ENCODE measurements around the gene ATP6V1C2.
A peak's percentile ranks its signal among the peaks of the same experiment; 100 is the strongest.

ATP6V1C2 gene, protein sequence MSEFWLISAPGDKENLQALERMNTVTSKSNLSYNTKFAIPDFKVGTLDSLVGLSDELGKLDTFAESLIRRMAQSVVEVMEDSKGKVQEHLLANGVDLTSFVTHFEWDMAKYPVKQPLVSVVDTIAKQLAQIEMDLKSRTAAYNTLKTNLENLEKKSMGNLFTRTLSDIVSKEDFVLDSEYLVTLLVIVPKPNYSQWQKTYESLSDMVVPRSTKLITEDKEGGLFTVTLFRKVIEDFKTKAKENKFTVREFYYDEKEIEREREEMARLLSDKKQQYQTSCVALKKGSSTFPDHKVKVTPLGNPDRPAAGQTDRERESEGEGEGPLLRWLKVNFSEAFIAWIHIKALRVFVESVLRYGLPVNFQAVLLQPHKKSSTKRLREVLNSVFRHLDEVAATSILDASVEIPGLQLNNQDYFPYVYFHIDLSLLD

GRCh38 chr2:10721396-10722251, at the start of gene ATP6V1C2:
TSS of gene ATP6V1C2 (plus strand) at chr2:10721630. CDS start at chr2:10722850, 1,220 bp downstream.
- FAIRE-seq (no peak), DNase-seq (ENCODE audit: insufficient read length, low spot score) (no peak)

DNA sequence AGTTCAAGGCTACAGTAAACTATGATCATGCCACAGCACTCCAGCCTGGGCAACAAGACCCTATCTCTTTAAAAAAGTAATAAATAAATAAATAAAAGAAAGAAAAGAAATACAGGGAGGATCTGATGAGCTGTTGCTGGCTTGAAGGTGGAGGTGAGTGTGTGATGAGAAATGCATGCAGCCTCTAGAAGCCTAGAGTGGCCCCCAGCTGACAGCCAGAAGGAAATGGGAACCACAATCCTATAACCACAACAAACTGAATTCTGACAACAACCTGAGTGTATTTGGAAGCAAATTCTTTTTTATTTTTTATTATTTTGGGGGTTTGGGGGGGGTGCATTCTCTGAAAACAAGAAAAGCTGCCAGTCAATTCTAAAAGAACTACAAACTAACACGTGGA, 46.3 kb upstream of the ATP6V1C2 start:
- no peak for DNase-seq (ENCODE audit: insufficient read length, low spot score)
- FAIRE-seq, result no peak

DNA sequence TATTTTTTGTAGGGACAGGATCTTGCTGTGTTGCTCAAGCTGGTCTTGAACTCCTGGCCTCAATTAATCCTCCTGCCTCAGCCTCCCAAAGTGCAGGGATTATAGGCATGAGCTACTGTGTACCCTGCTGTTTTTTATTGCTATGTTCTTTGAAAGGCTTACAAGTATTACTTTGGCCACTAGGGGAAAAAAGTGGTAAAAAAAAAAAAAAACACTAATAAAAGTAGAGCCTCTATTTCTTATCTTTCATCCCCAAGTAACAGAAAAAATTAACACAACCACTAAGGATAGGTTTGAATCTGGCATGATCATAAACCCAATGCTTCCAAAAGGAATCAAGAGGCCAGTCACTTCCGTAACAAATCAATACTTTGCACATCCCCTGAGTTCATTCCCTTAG, 43.2 kb upstream of the ATP6V1C2 start:
- DNase-seq (ENCODE audit: insufficient read length, low spot score) (no peak), FAIRE-seq (no peak)

- DNase-seq (ENCODE audit: insufficient read length, low spot score), result no peak
These were observed 41.2 kb upstream of the ATP6V1C2 start for GRCh38 chr2:10680214-10680613.

DNA sequence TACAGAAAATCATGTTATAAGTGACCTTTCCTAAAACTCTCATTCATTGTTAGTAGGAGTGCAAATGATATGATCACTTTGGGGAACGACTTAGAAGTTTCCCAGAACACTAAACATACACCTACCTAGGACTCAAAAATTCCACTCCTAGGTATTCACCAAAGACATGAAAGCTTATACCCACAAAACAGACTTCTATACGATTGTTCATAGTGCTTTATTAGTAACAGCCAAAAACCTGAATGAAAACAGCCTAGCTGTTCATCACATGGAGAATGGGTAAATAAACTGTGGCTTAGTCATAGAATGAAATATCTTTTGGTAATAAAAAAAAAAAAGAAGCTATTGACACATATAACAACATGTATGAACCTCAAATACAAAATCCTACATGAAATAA, 40.5 kb upstream of the ATP6V1C2 start:
- FAIRE-seq (no peak), DNase-seq (ENCODE audit: insufficient read length, low spot score) (no peak)

More at GRCh38 chr2:10680214-10680613, 41.2 kb upstream of the ATP6V1C2 start:
- FAIRE-seq, result no peak

DNA sequence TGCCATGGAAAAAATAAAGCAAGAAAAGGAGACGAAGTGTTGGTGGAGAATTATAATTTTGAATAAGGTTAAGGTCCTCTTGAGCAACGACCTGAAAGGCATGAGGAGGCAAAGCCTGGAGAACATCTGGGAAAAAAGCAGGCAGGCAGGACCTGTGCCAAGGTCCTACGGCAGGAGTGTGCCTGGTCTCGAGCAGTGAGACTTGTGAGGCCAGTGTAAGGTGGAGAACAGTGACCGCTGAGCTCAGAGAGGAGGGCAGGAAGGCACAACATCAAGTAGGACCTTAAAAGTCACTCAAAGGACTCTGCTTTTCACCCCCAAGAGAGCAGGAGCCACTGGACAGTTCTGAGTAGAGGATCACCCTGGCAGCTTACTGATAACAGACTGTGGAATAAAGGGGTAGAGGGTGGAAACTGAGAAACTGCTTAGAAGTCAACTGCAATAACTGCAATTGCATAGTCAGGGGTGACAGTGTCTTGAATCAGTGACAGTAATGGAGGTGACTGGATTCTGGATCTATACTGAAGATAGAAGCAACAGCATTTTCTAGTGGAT, 35.2 kb upstream of the ATP6V1C2 start:
- no peak for DNase-seq (ENCODE audit: insufficient read length, low spot score)

GRCh38 chr2:10688921-10689807, 32.3 kb upstream of the ATP6V1C2 start:
- FAIRE-seq (no peak), DNase-seq (ENCODE audit: insufficient read length, low spot score) (no peak)

More for the DNA sequence above, 35.2 kb upstream of the ATP6V1C2 start:
- no peak for FAIRE-seq

DNA sequence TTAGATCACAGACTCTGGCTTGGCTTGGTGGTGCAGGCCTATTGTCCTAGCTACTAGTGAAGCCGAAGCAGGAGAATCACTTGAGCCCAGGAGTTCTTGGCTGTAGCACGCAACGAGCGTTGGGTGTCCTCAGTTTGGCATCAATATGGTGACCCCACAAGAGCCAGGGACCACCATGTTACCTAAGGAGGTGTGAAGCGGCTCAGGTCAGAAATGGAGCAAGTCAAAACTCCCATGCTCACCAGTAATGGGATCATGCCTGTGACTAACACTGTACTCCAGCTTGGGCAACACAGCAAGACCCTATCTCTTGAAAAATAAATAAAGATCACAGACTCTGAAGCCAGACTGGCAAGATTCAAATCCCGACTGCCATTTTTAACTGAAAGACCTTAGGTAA, 29.9 kb upstream of the ATP6V1C2 start:
- DNase-seq (ENCODE audit: insufficient read length, low spot score) (no peak), FAIRE-seq (no peak)

DNA sequence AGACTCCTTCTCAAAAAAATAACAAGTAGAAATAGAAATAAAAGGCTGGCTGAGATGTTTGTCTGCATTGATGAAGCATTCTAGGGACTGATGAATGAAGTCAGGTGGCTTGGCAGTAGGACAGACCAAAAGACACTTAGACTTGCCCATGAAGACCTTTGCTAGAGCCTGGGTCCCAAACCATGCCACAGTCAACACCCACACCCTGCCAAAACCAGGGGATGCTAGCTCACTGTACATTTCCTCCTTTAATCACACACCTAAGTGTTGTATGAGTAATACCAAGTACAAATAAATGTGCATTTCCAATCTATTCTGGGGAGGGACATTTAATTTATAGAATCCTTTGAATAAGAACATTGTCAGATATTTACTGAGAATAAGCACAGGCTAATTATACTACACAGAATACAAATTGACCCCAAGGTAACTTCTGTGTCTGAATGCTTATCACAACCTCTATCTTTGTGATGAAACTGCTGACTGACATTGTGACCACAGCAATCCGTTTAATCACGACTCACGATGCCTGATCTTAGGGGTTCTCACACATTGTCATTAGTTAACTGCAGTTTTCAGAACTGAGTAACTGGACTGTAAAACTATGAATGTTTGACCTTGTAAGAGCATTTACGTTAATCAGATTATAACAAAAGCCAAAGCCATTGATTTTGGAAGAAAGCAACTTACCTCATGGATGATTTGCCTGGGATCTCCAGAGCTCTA, 21.2 kb upstream of the ATP6V1C2 start:
- no peak for DNase-seq (ENCODE audit: insufficient read length, low spot score)
- FAIRE-seq, result no peak

GRCh38 chr2:10704034-10704594, 17.3 kb upstream of the ATP6V1C2 start:
- FAIRE-seq, result no peak

DNA sequence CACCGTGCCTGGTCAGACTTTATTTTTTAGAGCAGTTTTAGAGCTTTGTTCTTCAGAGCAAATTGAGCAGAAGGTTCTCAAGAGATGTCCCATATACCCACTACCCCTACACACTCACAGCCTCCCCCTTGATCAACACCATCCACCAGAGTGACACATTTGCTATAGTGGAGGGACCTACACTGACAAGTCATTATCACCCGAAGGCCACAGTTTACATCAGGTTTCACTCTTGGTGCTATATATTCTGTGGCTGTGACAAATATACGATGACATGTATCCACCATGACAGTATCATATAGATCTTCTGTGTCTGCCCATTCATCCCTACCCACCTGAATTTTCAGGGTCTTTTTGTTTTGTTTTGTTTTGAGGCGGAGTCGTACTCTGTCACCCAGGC, 15.4 kb upstream of the ATP6V1C2 start:
- no peak for FAIRE-seq
- no peak for DNase-seq (ENCODE audit: insufficient read length, low spot score)

More at GRCh38 chr2:10704034-10704594, 17.3 kb upstream of the ATP6V1C2 start:
- no peak for DNase-seq (ENCODE audit: insufficient read length, low spot score)

- DNase-seq (ENCODE audit: insufficient read length, low spot score) (no peak), FAIRE-seq (no peak)
These were observed 13.6 kb upstream of the ATP6V1C2 start for GRCh38 chr2:10707831-10708230.

- FAIRE-seq (peak; percentile 72), DNase-seq (ENCODE audit: insufficient read length, low spot score) (peak; percentile 67)
These were observed 12.0 kb upstream of the ATP6V1C2 start for GRCh38 chr2:10709290-10709939.

- FAIRE-seq, result no peak
- DNase-seq (ENCODE audit: insufficient read length, low spot score), result no peak
These were observed 9.1 kb upstream of the ATP6V1C2 start for GRCh38 chr2:10712185-10712809.

- DNase-seq (ENCODE audit: insufficient read length, low spot score), result no peak
- FAIRE-seq, result no peak
These were observed 4.8 kb upstream of the ATP6V1C2 start for GRCh38 chr2:10716581-10716980.

DNA sequence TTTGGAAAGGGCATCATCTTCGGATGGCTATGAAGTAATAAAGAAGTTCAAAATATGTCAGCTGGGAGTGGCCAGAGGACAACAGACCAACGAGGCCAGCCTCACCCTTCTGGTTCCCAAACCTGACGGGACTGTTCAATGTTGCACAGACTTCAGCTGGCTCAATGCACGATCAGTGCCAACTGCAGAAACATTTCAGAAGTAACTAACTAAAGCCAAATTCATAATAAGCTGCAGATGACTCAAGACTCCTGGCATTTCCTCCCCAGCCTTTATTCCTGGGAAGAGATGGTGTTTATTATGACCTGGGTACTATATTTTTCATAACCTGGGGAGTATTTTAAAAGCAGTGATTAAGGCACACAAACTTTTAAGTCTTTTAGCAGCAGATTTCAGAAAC, 3.8 kb upstream of the ATP6V1C2 start:
- peak; percentile 52 for DNase-seq (ENCODE audit: insufficient read length, low spot score)
- no peak for FAIRE-seq

- no peak for FAIRE-seq
These were observed 1.1 kb upstream of the ATP6V1C2 start for GRCh38 chr2:10720306-10720705.

DNA sequence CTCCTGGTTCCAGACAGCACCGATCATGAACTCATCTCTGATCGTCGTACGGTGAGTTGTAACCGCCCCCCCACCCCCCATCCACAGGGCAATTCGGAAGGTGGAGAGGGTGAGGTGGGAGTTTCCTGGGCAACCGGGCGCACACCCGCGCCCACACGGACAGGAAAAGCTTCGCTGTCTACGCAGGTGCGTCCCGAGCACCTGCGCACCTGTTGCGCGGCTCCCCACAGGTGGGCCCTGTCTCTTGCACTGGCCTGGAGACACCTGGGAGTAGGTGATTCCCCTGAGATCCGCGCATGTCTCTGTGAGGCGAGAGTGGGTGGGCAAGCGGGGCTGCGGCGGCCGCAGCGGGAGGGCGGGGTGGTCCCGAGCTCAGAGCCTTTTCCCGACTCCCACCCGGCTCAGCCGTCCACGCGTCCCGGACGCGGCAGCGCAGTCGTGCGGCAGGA, 459 bp upstream of the ATP6V1C2 start:
- DNase-seq (ENCODE audit: insufficient read length, low spot score) (no peak), FAIRE-seq (no peak)

More at GRCh38 chr2:10720306-10720705, 1.1 kb upstream of the ATP6V1C2 start:
- DNase-seq (ENCODE audit: insufficient read length, low spot score), result no peak
